BE2C (cell line): ENCODE data around the gene SNX20.

Experiments used
- DNase-seq: peaks from one replicate; pipeline ENCODE4 v3.0.0-alpha.2; 2020
- H3K27me3 ChIP-seq: fragments of 250-450 bp; sonication (Bioruptor Pico); 2 replicates; pipeline ENCODE4 v1.5.1; 2020; ENCODE audit warnings: mild to moderate bottlenecking
- H3K36me3 ChIP-seq: fragments of 250-450 bp; sonication (Bioruptor Pico); 2 replicates; pipeline ENCODE4 v1.5.1; 2020; ENCODE audit warnings: mild to moderate bottlenecking
- H3K4me1 ChIP-seq: fragments of 250-450 bp; sonication (Bioruptor Pico); 2 replicates; pipeline ENCODE4 v1.5.1; 2020
- H3K4me3 ChIP-seq: 2 replicates; pipeline ENCODE4 v1.5.1; 2011; ENCODE audit warnings: low read depth, low read length
- H3K9me3 ChIP-seq: fragments of 250-450 bp; sonication (Bioruptor Pico); 2 replicates; pipeline ENCODE4 v1.5.1; 2020
- CTCF ChIP-seq: IDR thresholded peaks from 2 replicates; pipeline ENCODE4 v1.5.1; 2012; ENCODE audit warnings: mild to moderate bottlenecking, low read depth, low read length

SNX20 gene

GRCh38 chr16:50664270-50664669 is 16.8 kb downstream of the SNX20 start:
- Histone ChIP-seq H3K27me3 (no peaks in the 10 kb centered on the region), H3K9me3 (no peaks in the 10 kb centered on the region), H3K4me1 (no peaks in the 10 kb centered on the region), H3K4me3 (no peak overlapping the region), H3K36me3 (no peaks in the 10 kb centered on the region)
- DNase-seq = no peak
- TF ChIP-seq CTCF = no peak

GRCh38 chr16:50662306-50662940 is 18.7 kb downstream of the SNX20 start:
- no peak for TF ChIP-seq CTCF
- no peaks in the 10 kb centered on the region for H3K36me3 ChIP-seq
- H3K9me3 ChIP-seq = no peaks in the 10 kb centered on the region
- no peaks in the 10 kb centered on the region for H3K27me3 ChIP-seq
- H3K4me1 ChIP-seq = no peaks in the 10 kb centered on the region
- no peak overlapping the region for H3K4me3 ChIP-seq
- DNase-seq = no peak

GRCh38 chr16:50659806-50660205 is 21.3 kb downstream of the SNX20 start:
- DNase-seq = no peak
- Histone ChIP-seq H3K4me1 (no peaks in the 10 kb centered on the region), H3K9me3 (no peaks in the 10 kb centered on the region), H3K36me3 (no peaks in the 10 kb centered on the region), H3K4me3 (no peak overlapping the region), H3K27me3 (no peaks in the 10 kb centered on the region)
- no peak for TF ChIP-seq CTCF

GRCh38 chr16:50657241-50657640 is 23.9 kb downstream of the SNX20 start:
- Histone ChIP-seq H3K27me3 (no peaks in the 10 kb centered on the region), H3K36me3 (no peaks in the 10 kb centered on the region), H3K4me3 (no peak overlapping the region), H3K9me3 (no peaks in the 10 kb centered on the region), H3K4me1 (no peaks in the 10 kb centered on the region)
- TF ChIP-seq CTCF = no peak
- DNase-seq = no peak

GRCh38 chr16:50655558-50656055 is 25.5 kb downstream of the SNX20 start:
- TF ChIP-seq CTCF = no peak
- no peak for DNase-seq
- no peaks in the 10 kb centered on the region for H3K27me3 ChIP-seq
- no peak overlapping the region for H3K4me3 ChIP-seq
- H3K36me3 ChIP-seq = no peaks in the 10 kb centered on the region
- H3K9me3 ChIP-seq = no peaks in the 10 kb centered on the region
- H3K4me1 ChIP-seq = no peaks in the 10 kb centered on the region

GRCh38 chr16:50653633-50654519 is 27.2 kb downstream of the SNX20 start:
- no peaks in the 10 kb centered on the region for H3K27me3 ChIP-seq
- TF ChIP-seq CTCF = no peak
- no peaks in the 10 kb centered on the region for H3K9me3 ChIP-seq
- no peaks in the 10 kb centered on the region for H3K36me3 ChIP-seq
- DNase-seq = no peak
- H3K4me1 ChIP-seq = no peaks in the 10 kb centered on the region
- no peak overlapping the region for H3K4me3 ChIP-seq
